BLaER1 treated with 17β-estradiol and CSF1 and Interleukin-3, amounts not matched to agents 10 nM and 100 nM (cell line): Measurements from ENCODE around the gene MPP4.

Experiments
- H3K27ac ChIP-seq, 11 experiments: shearing (Covaris generic); formaldehyde crosslinking; 2 replicates each; pipeline ENCODE4 v1.8.1; 2022
- H3K27me3 ChIP-seq, 11 experiments: shearing (Covaris generic); formaldehyde crosslinking; 2 replicates each; pipeline ENCODE4 v1.8.1; 2022
- H3K36me3 ChIP-seq, 11 experiments: shearing (Covaris generic); formaldehyde crosslinking; 2 replicates each; pipeline ENCODE4 v1.8.1; 2022
- H3K4me1 ChIP-seq, 10 experiments: shearing (Covaris generic); formaldehyde crosslinking; 2 replicates each; pipeline ENCODE4 v1.8.1; 2022
- H3K4me2 ChIP-seq, 11 experiments: shearing (Covaris generic); formaldehyde crosslinking; 2 replicates each; pipeline ENCODE4 v1.8.1; 2022
- H3K4me3 ChIP-seq, 10 experiments: shearing (Covaris generic); formaldehyde crosslinking; 2 replicates each; pipeline ENCODE4 v1.8.1; 2022
- H3K9ac ChIP-seq, 11 experiments: shearing (Covaris generic); formaldehyde crosslinking; 2 replicates each; pipeline ENCODE4 v1.8.1; 2022
- H3K9me3 ChIP-seq, 11 experiments: shearing (Covaris generic); formaldehyde crosslinking; replicated peaks in 1 of 11; 2 replicates each; pipeline ENCODE4 v1.8.1; 2022
- H4K20me1 ChIP-seq, 11 experiments: shearing (Covaris generic); formaldehyde crosslinking; 2 replicates each; pipeline ENCODE4 v1.8.1; 2022
- Cebpa-rat ChIP-seq, 11 experiments: shearing (Covaris generic); IDR thresholded peaks; 2 replicates each; pipeline ENCODE4 v1.8.1; 2022

Gene MPP4

DNA sequence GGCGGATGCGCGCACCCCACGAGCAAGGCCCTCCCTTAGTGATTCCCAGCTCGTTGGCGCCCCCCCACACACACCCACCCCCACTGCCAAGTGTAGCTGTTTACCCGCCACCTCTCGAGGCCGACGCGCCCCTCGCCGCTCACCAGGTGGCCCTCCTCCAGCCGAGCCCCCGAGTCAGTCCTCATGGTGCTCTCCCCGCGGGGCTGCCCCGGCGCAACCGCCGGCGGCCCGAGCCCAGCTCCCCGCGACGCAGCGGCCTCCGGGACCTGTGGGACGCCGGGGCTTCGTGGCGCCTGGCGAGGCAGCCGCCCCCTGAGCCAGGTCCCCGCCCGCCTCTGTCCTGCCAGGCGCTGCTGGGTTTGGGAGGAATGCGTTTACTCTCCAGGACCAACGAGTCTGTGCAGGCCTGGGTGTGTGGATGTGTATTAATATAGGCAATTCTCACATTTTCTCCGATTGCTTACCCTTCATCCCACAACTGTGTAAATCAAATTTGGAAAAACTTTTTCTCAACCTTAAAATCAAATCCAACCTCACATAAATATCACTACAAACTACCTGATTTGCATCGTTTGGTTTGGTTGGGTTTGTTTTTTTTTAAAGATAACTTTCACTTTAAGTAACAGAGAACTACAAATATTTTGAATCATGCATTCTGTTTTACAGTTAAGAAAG, 55.1 kb downstream of the MPP4 start, which contains the start of gene TMEM237:
TSS of gene TMEM237 (minus strand) at position 288 of the 675 bp plus-strand sequence. CDS start at position 185, 103 bp downstream.
- Histone ChIP-seq H3K4me1 (peaks cover 10 to 18% (median 14%) of the 10 kb centered on the region in 10 experiments; a peak in 19 of 20 replicates), H3K9me3 (no peaks in the 10 kb centered on the region), H4K20me1 (no peaks in the 10 kb centered on the region), H3K27me3 (no peaks in the 10 kb centered on the region), H3K4me2 (peak within 1 kb of the TSS; percentile 84 to 95 (median 90)), H3K36me3 (peaks cover 0 to 13% (median 6%) of the 10 kb centered on the region in 11 experiments; a peak in 12 of 22 replicates), H3K27ac (peak within 1 kb of the TSS; percentile 69 to 91 (median 88)), H3K9ac (peak within 1 kb of the TSS; percentile 86 to 91 (median 90)), H3K4me3 (peak within 1 kb of the TSS; percentile 80 to 95 (median 88))
- no peak for TF ChIP-seq Cebpa-rat (IDR thresholded peaks at IDR 0.05)

DNA sequence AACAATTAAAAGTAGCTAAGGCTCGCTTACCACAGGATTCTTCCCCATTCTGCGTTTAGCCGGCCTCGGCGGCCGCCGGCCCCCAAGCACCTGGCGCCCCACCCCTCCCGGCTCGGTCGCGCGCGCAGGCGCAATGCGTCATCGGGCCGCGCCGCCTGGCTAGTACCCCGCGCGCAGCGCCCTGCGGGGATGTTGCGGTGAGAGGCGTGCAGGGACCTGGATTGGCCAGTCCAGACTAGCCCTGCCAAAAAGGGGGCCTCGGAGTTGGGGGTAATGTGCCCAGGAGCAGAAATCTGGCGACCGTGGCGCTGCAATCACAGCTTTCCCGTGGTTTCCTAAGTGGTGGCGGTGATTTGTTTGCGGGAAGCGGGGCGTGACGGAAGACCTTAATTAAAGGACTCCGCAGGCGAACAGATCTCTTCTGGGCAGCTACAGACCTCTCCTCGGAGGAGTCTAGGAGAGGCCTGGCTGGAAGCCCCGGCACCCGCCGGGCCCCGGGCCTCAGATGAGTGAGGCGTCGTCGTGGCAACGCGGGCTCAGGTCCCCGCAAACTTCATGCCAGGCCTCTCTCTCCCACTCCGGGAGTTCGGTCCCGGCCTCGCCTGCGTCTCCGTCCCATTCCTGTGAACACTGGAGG, 55.7 kb downstream of the MPP4 start:
- no peaks in the 10 kb centered on the region for H3K9me3 ChIP-seq
- peak overlapping the region; percentile 69 to 91 (median 88) for H3K27ac ChIP-seq
- peak overlapping the region; percentile 86 to 91 (median 90) for H3K9ac ChIP-seq
- peak overlapping the region; percentile 84 to 95 (median 90) for H3K4me2 ChIP-seq
- H3K27me3 ChIP-seq = no peaks in the 10 kb centered on the region
- peaks cover 0 to 19% (median 9%) of the 10 kb centered on the region in 11 experiments; a peak in 13 of 22 replicates for H3K36me3 ChIP-seq
- peaks cover 10 to 18% (median 14%) of the 10 kb centered on the region in 10 experiments; a peak in 19 of 20 replicates for H3K4me1 ChIP-seq
- TF ChIP-seq Cebpa-rat (IDR thresholded peaks at IDR 0.05) = no peak
- H4K20me1 ChIP-seq = no peaks in the 10 kb centered on the region
- H3K4me3 ChIP-seq = peak overlapping the region; percentile 80 to 95 (median 88)

DNA sequence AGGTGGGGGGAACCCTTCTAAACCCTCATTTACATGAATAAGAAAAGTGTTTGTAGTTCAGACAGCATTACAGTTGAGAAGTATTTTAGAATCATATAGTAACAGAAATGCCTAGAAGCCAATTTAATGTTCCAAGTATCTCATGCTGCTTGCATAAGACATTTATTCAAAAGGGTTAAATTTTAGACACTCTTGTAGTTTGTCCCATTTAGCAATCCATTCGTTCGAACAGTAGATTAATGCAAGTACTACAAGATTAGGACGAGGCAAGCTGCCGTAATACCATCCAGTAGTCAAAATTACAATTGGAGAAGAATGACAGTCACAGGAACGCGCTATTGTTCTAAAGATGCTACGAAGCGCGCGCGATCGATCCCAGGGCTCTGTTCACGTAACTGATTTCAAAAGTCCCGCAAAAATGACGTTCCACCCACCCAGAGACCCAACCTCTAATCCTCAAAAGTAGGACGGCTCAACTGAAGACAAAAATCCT, 56.3 kb downstream of the MPP4 start:
- H4K20me1 ChIP-seq = no peaks in the 10 kb centered on the region
- H3K4me1 ChIP-seq = peaks cover 10 to 18% (median 14%) of the 10 kb centered on the region in 10 experiments; a peak in 19 of 20 replicates
- peak overlapping the region; percentile 80 to 95 (median 88) for H3K4me3 ChIP-seq
- H3K9ac ChIP-seq = peak overlapping the region; percentile 86 to 91 (median 90)
- no peaks in the 10 kb centered on the region for H3K9me3 ChIP-seq
- no peaks in the 10 kb centered on the region for H3K27me3 ChIP-seq
- peaks cover 0 to 24% (median 13%) of the 10 kb centered on the region in 11 experiments; a peak in 15 of 22 replicates for H3K36me3 ChIP-seq
- H3K27ac ChIP-seq = peak overlapping the region; percentile 69 to 91 (median 88)
- H3K4me2 ChIP-seq = peak overlapping the region; percentile 53 to 95 (median 90)
- no peak for TF ChIP-seq Cebpa-rat (IDR thresholded peaks at IDR 0.05)

DNA sequence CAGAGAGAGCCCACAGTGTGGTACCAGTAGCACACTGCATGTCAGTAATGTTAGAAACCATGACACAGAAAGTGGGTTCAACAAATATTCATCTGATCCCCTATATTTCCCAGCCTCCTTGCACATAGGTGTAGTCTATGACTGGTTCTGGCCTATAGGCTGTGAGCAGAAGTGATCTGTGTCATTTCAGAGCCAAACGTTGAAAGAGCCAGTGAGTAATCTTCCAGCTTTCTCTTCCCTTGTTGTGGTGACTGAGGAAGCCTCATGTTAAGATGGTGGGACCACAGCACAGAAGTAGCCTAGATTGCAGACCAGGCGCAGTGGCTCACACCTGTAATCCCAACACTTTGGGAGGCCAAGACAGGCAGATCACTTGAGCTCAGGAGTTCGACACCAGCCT, 59.2 kb downstream of the MPP4 start:
- Histone ChIP-seq H3K36me3 (peaks cover 0 to 53% (median 43%) of the 10 kb centered on the region in 11 experiments), H3K9ac (no peak overlapping the region), H3K4me1 (peaks cover 10 to 18% (median 14%) of the 10 kb centered on the region in 10 experiments; a peak in 19 of 20 replicates), H3K9me3 (no peaks in the 10 kb centered on the region), H3K4me2 (no peak overlapping the region), H4K20me1 (no peaks in the 10 kb centered on the region), H3K27ac (no peak overlapping the region), H3K27me3 (no peaks in the 10 kb centered on the region), H3K4me3 (no peak overlapping the region)
- no peak for TF ChIP-seq Cebpa-rat (IDR thresholded peaks at IDR 0.05)

DNA sequence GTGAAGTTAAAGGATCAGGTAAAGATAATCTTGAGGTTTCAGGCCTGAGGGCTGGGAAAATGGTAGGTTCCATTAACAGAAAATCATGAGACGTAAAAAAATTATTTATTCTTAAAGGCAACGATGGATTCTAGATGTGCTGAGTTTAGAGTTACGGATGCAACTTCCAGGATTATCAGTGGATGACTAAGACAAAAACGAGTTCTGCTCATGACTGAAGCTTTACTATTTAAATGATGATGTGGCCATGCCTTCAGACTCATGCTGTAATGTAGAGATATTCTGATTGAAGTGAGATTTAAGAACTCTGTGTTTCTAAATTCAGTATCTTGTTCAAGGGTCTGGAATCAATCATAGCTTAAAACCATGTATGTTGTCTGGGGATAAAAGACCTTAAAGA, 60.1 kb downstream of the MPP4 start:
- H3K27me3 ChIP-seq = no peaks in the 10 kb centered on the region
- no peak overlapping the region for H3K27ac ChIP-seq
- no peak overlapping the region for H3K4me2 ChIP-seq
- H3K4me1 ChIP-seq = peaks cover 3 to 10% (median 6%) of the 10 kb centered on the region in 10 experiments; a peak in 17 of 20 replicates
- no peak overlapping the region for H3K9ac ChIP-seq
- no peak for TF ChIP-seq Cebpa-rat (IDR thresholded peaks at IDR 0.05)
- peaks cover 8 to 62% (median 51%) of the 10 kb centered on the region in 11 experiments for H3K36me3 ChIP-seq
- H4K20me1 ChIP-seq = no peaks in the 10 kb centered on the region
- no peaks in the 10 kb centered on the region for H3K9me3 ChIP-seq
- no peak overlapping the region for H3K4me3 ChIP-seq

DNA sequence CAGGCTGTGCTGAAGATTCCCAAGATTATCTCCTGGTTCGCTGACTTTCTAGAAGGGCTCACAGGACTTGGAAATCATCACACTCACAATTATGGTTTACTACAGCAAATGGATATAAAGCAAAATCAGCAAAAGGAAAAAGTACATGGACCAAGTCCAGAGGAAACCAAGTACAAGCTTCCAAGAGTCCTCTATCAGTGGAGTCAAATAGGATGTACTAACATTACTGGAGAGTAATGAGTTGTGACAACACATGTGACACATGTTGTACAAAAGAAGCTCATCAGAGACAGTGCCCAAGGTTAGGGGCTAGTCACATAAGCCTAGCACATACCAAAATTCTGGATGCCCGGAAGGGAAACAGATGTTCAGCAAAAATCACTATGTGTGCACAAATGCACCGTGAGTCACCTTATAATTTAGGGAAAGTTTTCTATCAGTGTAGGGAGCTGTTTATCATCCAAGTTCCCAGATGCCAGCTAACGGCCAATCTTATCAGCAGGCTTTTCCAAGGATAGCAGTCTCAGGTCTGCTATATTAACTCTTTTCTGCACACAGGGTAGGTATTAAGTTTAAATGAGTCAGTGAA, 64.7 kb downstream of the MPP4 start:
- Histone ChIP-seq H3K4me3 (no peak overlapping the region), H3K27ac (no peak overlapping the region), H3K36me3 (peaks cover 31 to 100% (median 88%) of the 10 kb centered on the region in 11 experiments), H3K9ac (no peak overlapping the region), H3K9me3 (no peaks in the 10 kb centered on the region), H4K20me1 (no peaks in the 10 kb centered on the region), H3K4me2 (no peak overlapping the region), H3K4me1 (0 out of 20 replicates have a peak, but pooled peaks cover 0 to 4% (median 0%) of the 10 kb centered on the region in 10 experiments), H3K27me3 (no peaks in the 10 kb centered on the region)
- no peak for TF ChIP-seq Cebpa-rat (IDR thresholded peaks at IDR 0.05)

DNA sequence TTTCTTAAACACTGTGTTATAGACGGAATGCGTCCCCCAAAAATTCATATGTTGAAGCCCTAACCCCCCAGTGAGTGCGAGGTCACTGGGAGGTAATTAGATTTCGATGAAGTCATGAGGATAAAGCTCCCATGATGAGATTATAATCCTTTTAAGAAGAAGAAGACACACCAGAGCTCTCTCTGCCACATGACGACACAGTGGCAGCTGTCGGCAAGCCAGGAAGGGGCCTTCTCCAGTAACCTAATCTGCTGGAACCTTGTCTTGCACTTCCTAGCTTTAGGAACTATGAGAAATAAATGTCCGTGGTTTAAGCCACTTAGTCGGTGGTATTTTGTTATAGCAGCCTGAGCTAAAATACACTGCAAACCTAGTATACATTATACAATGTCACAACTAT, 67.4 kb downstream of the MPP4 start:
- H3K27me3 ChIP-seq = no peaks in the 10 kb centered on the region
- peaks cover 31 to 100% (median 79%) of the 10 kb centered on the region in 11 experiments for H3K36me3 ChIP-seq
- H3K9ac ChIP-seq = no peak overlapping the region
- no peaks in the 10 kb centered on the region for H4K20me1 ChIP-seq
- H3K4me3 ChIP-seq = no peak overlapping the region
- no peaks in the 10 kb centered on the region for H3K9me3 ChIP-seq
- TF ChIP-seq Cebpa-rat (IDR thresholded peaks at IDR 0.05) = no peak
- no peak overlapping the region for H3K4me2 ChIP-seq
- peaks cover 0 to 4% (median 0%) of the 10 kb centered on the region in 10 experiments; a peak in 2 of 20 replicates for H3K4me1 ChIP-seq
- H3K27ac ChIP-seq = no peak overlapping the region

DNA sequence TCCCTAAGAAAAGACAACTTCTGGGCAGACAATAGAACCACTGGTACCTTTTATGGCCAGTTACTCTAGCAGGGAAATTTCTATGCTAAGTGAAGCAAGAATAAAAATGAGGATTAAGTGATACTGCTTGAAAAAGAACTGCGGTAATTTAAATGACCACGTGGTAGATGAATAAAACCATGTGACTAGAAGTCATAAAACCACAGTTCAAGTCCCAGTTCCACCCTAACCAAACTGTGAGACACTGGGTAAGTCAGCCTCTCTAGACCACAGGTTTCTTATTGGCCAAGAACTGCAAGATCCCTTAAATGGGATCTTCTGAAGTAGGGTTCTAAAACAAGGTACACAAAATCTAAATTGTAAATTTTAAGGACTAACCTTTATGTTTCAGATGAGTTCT, 67.9 kb downstream of the MPP4 start:
- no peak overlapping the region for H3K4me3 ChIP-seq
- H3K27ac ChIP-seq = no peak overlapping the region
- H3K27me3 ChIP-seq = no peaks in the 10 kb centered on the region
- H3K9me3 ChIP-seq = no peaks in the 10 kb centered on the region
- no peak overlapping the region for H3K9ac ChIP-seq
- no peak overlapping the region for H3K4me2 ChIP-seq
- peaks cover 0 to 4% (median 0%) of the 10 kb centered on the region in 10 experiments; a peak in 2 of 20 replicates for H3K4me1 ChIP-seq
- TF ChIP-seq Cebpa-rat (IDR thresholded peaks at IDR 0.05) = no peak
- H4K20me1 ChIP-seq = no peaks in the 10 kb centered on the region
- peaks cover 31 to 100% (median 79%) of the 10 kb centered on the region in 11 experiments for H3K36me3 ChIP-seq

DNA sequence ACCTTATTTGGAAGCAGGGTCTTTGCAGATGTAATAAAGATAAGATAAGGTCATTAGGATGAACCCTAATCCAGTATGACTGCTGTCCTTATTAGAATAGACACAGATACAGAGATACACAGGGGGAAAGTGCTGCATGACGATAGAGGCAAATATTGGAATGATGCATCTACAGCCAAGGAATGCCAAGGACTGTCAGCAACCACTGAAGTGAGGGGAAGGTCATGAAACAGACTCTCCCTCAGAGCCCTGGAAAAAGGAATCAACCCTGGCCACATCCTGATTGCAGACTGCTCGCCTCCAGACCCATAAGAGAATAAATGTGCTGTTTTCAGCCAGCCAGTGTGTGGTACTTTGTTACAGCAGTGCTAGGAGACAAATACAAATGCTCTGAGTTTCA, 69.9 kb downstream of the MPP4 start:
- Histone ChIP-seq H3K9ac (no peak overlapping the region), H3K27ac (no peak overlapping the region), H4K20me1 (no peaks in the 10 kb centered on the region), H3K9me3 (no peaks in the 10 kb centered on the region), H3K27me3 (no peaks in the 10 kb centered on the region), H3K36me3 (peaks cover 18 to 92% (median 66%) of the 10 kb centered on the region in 11 experiments; a peak in 21 of 22 replicates), H3K4me2 (no peak overlapping the region), H3K4me1 (peaks cover 0 to 4% (median 0%) of the 10 kb centered on the region in 10 experiments; a peak in 2 of 20 replicates), H3K4me3 (no peak overlapping the region)
- TF ChIP-seq Cebpa-rat (IDR thresholded peaks at IDR 0.05) = no peak
